Activated CD4-positive, alpha-beta T cell treated with anti-CD3 and anti-CD28 coated beads, Interleukin-10, Interleukin-2, amounts not matched to agents 100 ng/mL and 50 ng/mL, durations not matched to agents 16 hours and 8 hours (primary cell): ENCODE data around the gene CWC27.
A peak's percentile ranks its signal among the peaks of the same experiment; 100 is the strongest.

ENCODE experiments used
- DNase-seq: peaks from one replicate; pipeline ENCODE4 v3.0.0-alpha.2; 2020

The CWC27 gene

DNA sequence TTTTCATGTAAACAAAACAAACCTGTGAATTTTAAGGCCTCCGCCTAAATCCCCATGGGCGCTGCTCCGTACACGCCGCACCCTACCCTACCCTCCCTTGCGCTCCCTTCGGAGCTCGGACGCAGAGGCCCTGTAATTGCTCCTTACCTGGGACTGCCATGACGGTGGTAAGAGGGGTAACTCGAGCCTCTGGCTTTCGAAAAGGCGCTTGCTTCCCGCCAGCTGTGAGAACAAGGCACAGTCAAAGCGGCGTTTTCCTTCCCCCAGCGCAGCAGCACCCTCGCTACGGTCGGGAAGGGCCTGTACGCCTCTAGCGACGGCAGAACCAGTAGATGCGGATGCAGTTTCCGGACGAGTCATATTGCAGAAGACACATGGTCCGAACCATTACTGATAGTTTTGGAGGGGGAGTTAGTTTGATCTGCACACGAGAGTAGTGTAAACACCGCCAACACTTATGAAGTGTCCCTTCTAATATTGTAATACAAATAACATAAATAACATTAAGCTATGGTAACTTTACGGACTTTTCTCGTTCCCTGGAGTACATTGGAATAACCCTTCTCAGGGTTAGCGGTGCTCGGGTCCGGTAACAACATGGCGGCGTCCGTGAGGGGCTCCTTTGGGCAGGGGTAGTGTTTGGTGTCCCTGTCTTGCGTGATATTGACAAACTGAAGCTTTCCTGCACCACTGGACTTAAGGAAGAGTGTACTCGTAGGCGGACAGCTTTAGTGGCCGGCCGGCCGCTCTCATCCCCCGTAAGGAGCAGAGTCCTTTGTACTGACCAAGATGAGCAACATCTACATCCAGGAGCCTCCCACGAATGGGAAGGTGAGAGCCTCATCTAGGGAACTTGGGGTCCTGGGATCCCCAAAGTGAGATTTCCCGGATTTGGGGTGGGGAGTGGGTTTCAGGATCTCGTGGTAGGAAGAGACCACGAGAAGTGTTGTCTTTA lies at the start of gene CWC27, which contains the start of gene SREK1IP1:
TSS of gene CWC27 (plus strand) at position 573 of the 955 bp plus-strand sequence. CDS start at position 790, 217 bp downstream.
TSS of gene SREK1IP1 (minus strand) at position 334 of the 955 bp plus-strand sequence. CDS start at position 160, 174 bp downstream.
- peak; percentile 90 for DNase-seq

DNA sequence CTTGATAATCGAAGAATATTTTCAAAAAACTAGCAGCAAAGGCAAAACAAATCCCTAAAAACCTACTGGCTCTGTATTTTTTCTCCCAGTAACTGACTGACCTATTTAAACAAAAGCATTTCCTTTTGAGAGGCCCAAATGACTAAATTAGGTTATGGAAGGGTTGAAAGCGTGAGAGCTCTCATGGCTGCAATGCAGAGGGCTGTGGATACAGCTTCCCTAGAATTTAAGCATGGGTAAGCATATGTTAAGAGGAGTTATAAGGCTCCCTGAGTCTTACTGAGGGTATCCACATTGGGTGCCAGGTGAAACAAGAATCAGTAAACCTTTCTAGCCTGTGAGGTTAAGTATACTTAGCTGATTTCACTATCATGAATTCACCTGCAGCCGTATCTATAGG lies 46.1 kb upstream of the CWC27 start:
- DNase-seq: no peak

GRCh38 chr5:64727150-64727549 lies 41.6 kb upstream of the CWC27 start:
- DNase-seq: no peak

DNA sequence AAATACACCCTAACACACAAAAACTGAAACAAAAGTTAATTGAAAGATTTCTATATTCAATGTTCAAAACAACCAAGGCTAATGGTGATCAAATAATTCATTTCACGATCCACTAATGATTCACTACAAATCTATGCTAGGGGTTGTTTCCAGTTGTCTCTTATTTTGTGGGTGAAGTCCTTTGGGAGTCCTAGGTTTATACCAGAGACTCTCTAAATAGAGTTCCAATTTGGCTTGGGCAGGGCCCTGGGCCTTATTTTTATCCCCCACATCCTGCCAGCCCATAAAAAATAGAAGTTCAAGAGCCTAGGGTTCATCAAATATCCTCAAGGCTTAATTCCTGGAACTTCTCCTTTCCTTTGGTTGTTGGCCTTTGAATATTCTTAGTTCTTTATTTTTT lies 26.3 kb upstream of the CWC27 start:
- DNase-seq: no peak

- no peak for DNase-seq
These were observed 25.9 kb upstream of the CWC27 start for GRCh38 chr5:64742821-64743220.

DNA sequence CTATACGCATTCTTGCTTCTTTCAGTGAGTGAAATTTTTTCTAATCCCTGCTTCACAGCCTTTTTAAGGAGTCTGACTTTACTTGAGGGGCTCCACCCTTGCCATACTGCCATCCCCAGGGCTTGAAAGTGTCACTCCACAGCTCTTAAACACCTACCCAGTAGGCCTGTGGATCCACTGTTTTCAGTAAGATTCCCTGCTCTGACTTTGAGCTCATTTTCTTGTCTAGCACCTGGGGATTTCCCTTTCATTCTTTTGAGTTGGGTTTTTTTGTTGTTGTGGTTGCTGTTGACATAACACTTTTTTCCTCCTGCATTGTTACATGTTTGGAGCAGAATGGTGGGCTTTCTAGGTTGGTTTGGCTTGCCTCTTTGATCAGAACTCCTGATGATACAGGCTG lies 23.8 kb upstream of the CWC27 start:
- DNase-seq: no peak

DNA sequence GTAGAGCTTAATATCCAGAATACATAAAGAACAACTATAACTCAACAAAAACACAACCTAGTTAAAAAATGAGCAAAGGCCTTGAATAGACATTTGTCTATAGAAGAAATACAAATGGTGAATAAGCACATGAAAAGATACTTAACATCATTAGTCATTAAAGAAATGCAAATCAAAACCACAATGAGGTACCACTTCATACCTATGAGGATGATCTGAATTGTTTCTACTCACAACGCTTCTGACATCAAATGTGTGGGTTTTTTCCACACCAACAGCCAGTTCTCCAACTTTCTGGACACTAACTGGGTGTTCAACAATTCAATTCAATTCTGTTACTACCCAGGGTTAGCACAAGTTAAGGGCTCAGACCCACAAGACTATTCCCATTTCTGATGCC lies 22.3 kb upstream of the CWC27 start:
- no peak for DNase-seq

GRCh38 chr5:64749385-64749784 lies 19.3 kb upstream of the CWC27 start:
- DNase-seq: no peak

- no peak for DNase-seq
These were observed 14.7 kb upstream of the CWC27 start for GRCh38 chr5:64754066-64754465.

GRCh38 chr5:64758901-64759300 lies 9.8 kb upstream of the CWC27 start:
- no peak for DNase-seq

DNA sequence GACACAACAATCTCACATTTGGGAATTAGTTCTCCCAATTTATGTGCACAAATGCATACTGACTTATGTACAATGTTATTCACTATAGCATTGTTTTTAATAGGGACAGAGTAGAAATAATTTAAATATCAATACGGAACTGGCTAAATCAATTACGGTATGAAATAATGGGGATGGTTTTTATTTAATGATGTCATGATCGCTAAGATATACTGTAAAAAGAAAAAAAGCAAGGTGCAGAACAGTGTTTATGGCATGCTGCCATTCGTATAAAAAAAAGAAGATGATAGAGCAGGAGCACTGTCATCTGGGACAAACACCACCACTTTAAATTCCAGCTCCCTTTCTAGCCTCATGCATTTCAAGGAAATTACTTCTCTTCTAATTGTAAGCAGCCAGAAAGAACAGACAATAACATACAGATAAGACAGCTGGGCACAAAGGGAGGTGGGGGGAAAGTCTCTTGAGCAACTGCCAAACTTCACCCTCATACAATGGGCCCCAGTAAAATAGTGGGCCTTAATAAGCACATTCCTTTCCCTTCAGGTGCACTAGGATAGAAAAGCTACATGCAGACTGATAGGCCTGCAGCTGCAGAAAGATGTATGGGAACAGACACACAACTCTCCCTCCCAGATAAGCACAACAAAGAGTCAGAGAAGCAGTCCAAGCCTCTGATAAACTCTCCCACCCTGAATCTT lies 8.6 kb upstream of the CWC27 start:
- no peak for DNase-seq

GRCh38 chr5:64763948-64764503 lies 4.7 kb upstream of the CWC27 start:
- DNase-seq: no peak

DNA sequence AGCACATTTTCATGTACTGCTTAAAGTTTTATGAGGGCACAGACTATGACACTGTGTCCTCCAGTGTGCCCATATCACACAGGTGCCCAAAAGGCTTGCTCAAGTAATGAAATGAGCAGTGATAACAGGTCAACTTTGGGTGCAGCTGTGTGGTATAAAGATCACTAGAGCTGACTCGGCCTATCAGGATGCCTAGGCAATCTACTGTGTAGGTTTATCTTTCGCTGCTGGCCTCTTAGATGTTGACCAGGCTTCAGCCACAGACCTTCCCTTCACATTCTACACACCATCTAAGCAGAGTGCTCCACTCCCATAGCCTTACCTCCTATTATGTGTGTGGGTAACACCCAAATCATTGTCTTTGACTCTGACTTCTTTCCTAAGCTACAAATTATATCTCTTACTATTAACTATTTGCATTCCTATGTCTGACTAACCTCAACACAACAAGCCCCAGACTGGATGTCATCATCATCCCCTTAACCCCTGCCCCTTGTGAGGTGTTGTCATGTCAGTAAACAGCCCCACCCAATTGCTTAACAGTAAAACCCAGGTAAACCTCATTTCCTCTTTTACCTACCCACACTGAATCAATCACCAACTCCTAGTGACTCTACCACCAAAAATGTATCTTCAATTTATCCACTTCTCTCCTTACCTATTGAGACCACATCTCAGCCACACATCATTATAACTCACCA lies 2.8 kb upstream of the CWC27 start:
- no peak for DNase-seq

GRCh38 chr5:64766941-64767340 lies 1.8 kb upstream of the CWC27 start:
- DNase-seq: no peak

DNA sequence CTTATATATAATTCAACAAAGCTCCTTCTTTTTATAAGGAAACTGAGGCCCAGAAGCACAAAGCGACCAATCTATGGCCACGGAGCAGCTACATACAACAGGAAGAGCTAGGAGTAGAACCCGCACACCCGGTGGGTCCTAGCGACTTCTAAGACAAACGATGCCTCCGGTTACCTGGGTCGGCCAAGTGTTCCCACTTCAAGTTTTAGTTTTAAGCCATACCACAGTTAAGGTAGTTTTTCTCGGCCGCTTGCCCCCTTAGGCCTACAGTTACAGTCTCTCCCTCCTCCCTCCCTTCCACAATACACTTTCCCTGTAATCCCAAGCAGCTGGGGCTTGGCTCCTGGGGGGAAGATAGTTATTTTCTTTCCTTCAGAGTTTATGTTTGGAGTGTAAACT lies 772 bp upstream of the CWC27 start:
- DNase-seq: peak; percentile 13

DNA sequence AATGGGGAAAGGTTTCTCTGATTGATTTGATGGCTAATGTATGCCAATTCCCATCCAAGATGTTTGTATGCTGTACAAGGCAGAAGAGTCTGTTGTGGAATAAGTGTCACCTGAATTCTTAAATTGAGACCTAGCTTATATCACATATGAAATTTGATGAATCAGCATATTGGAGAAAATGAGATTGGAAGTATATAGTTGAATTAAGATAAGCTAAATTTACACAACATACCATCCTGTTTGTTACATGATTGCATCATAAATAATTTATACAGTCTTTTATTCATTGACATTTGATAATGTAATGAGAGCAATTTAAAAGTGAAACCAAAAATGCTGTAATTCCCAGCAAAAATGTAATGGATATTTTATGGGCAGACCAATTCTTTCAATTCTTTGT lies 1.1 kb downstream of the CWC27 start:
- DNase-seq: no peak

DNA sequence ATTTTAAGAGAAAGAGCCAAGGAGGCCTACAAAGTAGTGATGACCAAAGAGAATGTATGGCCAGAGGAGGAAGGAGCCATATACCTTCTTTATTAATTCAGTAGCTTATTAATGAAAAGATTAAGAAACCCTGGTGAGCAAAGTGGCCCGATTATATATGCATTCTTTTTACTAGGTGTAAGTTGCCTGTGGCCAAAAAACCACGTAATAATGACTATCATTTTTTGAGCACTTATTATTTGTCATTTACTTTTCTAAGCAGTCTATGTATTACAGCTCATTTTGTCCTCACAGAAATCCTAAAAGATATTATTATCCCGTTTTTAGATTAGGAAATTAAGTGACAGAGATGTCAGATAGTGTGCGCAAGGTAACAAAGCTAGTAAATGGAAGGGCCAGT lies 3.0 kb downstream of the CWC27 start:
- no peak for DNase-seq

DNA sequence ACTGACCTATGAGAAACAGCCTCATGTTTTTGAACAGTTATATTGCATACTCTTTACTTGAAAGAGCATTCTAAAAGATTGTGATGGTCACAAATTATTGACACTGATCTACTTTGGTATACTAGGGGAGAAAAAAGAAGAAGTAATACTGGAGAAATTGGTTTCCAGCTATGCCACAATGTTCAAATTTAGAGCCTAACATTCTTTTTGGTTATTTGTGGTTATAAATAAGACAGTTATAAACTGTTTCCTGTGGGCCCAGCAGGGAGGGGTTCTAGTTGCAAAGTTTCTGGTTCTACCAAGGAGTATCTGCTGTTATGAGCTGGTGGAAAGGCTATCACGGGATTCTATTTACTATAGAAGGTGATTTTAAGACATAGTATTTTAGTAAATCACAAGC lies 4.8 kb downstream of the CWC27 start:
- DNase-seq: no peak

GRCh38 chr5:64775291-64775690 lies 6.6 kb downstream of the CWC27 start:
- no peak for DNase-seq

DNA sequence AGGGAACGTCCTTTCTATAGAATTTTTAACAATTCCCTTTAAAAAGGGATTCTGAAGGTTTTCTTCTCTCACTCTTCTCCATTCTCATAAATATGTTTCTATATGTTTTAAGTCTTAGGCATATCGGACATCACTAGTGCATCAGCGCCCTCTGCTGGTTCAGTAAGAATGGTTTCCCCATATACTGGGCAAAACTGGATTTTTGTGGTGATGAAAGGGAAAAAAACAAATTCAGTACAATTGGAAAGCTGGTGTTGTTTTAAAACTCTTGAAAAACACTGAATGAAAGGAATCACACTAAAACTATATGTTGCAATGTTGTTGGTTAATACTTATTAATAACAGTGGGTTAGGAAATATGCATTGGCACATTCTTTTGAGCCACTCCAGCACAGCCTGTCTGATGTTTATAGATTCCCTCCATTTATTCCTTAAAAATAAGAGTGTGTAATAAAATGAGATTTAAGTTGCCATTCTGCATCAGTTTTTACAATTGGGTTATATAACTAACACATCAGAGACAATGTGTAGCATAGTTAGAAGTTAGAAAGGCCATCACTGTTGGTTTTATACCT lies 15.8 kb downstream of the CWC27 start:
- DNase-seq: peak; percentile 71

- no peak for DNase-seq
These were observed 17.6 kb downstream of the CWC27 start for GRCh38 chr5:64786372-64786771.

DNA sequence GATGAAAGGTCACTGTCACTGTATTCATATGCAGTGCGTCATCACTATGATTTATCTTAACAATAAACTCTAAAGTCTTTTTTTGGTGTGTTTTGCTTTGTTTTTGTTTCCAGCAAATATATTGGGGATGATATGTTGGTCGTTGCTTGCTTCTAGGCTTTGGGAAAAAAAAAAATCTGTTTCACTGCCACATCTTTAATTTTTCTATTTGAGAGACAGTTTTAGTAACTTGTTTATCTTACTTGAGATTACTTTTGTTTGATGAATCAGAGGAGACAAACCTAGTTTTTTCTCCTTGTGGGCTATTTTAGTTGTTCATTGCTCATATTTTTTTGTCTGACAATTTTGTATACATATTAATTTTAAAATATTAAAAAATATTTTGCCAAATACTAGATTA lies 19.4 kb downstream of the CWC27 start:
- DNase-seq: no peak

DNA sequence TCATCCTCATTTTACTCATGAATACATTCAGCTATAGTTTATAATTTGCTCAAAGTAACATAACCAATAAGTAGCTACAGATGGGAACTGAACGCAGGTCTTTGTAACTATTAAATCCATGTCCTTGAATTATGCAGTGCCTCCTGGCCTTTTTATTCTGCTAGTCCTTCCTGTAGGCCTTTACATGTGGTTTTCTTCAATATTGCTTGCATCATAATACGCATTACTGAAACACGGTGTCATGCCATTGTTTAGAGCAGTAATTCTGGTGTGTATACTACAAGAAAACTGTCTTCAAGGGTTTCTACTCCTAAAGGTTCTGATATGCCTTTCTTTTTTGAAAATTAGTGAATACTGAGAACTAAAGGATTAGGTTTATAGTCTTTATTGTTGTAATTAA lies 20.7 kb downstream of the CWC27 start:
- no peak for DNase-seq
